Fibroblast of upper back skin (primary cell): ENCODE data around the gene CAPN10.

ENCODE experiments used
- DNase-seq: peaks from one replicate; pipeline ENCODE4 v3.0.0-alpha.2; 2013

Gene CAPN10

DNA sequence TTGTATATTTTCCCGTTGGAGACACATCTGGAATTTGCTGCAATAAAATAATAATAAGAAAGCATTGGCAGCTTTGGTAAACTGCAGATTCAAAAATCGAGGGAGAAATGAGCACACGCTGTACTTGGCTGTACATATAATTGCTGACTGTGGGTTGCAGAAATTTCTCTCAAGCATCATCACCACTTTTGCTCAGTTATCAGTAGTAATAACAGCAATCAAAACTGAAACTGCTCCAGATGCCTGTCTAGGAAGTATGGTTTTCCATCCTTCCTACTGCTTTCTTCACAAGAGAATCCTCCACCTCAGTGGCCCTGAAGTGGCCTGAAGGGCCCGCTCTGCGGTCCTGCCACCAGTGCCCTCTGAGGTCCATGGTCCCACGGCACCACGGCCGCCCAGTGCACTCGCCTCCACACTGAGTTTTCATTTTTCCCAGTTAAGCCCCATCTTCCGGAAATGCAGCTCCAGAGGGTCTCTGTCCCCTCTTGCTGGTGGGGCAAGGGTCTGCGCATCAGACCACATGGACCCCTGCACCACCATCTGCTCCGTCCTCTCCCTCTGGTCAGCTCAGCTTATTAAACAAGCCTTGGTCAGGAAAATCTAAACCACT, 22.5 kb upstream of the CAPN10 start:
- DNase-seq, result no peak

GRCh38 chr2:240564561-240565332, 21.8 kb upstream of the CAPN10 start:
- no peak for DNase-seq

DNA sequence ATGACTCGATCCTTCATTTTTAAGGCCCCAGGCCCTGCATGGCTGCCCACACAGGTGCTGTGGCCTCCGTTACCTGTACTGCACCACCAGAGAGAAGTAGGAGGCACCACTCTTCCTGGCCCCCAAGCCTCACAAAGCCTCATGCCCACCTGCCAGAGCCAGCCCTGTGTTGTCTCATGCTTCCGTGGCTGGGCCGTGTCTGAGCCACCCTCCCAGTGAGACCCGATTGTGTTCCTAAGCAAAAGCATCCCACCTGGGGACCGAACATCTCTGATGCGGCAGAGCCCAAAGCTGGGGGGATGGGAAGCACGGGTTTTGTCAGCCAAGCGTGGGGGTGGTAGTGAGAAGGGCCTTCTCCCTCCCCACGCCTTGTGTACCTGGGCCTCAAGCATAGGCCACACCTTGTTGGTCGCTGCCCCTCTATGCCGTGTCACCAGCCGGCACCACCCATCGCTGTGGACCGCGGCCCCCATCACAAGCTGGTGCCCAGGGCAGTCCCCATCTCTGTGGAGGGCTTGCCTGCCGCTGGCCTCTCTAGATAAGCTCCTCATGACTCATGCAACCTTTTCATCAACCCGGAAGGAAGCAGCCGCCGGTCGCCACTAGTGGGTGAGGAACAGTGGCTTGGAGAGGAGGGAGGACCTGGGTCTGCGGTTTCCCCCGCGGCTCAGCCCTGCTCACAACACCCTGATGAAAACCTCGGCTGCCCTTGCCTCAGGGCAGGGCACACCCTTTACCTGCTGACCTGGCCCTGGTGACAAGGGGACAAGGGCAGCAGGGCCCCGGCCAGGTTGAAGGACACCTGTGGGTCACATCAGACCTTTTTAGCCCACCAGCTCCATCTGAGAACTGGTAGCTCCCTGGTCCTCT, 21.0 kb upstream of the CAPN10 start:
- DNase-seq, result peak; percentile 30

DNA sequence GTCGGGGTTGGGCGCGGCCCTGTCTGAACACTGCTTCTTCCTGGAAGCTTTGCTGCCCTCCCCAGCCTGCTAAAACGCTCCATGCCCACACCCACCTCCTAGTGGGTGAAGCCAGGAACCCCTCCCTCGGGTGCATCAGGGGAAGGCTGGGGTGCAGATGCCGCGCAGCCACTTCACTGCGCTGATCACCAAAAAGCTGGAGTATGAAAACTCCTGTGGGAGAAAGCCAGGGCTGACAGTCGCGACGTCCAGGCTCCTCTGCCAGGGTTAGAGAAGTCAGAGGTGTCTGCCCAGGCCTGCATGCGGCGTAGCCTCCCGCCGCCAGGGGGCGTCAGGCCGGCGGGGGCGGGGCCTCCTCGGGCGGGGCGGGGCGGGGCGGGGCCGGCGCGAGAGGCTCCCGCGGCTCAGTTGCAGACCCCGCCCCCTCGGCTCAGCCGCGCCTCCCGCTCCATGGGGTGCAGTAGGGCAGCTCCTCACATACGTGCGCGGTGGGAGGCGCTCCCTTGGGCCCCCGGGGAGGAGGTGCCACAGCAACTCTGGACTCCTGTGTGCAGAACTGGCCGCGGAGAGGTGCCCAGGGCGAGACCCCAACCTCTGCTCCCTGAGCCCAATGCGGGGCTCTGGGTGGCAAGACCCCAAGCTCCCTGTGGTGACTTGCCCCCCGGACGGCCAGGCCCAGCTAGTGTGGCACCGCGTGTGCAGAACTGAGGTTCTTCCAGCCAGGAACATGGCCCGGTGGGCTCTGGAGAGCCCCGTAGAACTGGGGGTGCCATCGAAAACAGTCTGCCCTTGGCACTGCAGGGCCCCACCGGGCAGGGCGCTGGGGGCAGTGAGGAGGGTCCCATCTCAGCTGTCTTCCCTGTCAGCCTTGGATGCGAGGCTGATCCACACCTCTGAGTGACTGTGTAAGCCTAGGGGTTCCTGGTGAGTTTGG, 20.1 kb upstream of the CAPN10 start:
- DNase-seq, result peak; percentile 87

- DNase-seq, result no peak
These were observed 19.2 kb upstream of the CAPN10 start for GRCh38 chr2:240567137-240567871.

DNA sequence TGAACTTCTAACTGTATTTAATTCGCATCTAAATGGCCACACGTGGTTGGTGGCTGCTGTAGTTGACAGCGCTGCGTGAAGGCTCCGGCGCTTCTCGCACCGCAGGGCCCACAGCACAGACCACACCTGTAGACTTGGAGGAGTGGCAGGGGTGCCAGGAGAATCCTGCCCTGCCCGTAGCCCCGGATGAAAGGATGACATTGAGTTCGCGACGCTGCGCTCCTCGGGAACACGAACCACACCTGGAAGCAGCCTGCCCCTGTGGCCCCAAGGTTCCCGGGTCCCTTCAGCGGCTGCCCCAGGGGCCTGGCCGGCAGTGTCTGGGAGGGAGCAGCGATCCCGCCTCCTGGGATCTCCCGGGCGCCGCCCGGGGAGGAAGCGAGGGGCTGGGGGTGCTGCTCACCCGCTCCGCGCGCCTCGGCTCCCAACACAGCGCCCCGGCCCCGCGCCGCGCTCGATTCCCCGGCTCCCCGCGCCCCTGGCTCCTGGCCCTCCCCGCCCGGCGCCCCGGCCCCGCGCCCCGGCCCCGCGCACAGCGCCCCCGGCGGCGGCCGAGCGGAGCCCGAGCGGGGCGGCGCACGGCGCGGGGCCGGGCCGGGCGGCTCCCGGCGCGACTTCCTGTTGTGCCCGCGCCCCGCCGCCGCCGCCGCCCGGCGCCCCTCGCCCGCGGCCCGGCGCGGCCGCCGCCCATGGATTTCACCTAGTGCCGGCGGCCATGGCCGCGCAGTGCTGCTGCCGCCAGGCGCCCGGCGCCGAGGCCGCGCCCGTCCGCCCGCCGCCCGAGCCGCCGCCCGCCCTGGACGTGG, 18.5 kb upstream of the CAPN10 start, which contains the start of gene RNPEPL1:
Gene RNPEPL1 (plus strand): TSS at position 613 of the 806 bp plus-strand sequence. CDS start 103 bp downstream, at position 716.
- peak; percentile 19 for DNase-seq

- DNase-seq, result peak; percentile 45
These were observed 17.6 kb upstream of the CAPN10 start for GRCh38 chr2:240568678-240569522.

DNA sequence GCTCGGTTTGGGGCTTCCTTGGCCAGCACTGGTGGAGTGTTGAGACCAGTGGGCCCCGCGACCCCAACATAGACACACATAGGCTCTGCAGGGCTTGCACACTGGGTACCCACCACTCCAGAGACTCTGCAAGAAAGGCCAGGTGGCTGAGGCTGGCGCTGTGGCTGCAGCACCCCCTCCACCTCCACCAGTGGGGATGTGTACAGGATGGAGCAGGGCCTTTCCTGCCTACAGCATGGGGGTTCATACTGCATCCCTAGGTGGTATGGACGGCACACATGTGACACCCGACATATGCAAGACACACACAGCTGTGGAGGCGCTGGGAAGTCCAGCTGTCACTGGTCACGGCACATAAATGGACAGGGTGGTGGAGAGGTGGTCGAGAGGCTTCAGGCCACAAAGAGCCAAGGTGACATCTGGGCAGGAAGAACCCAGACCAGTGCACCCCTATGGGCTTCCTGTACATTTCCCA, 17.0 kb upstream of the CAPN10 start:
- DNase-seq, result no peak

GRCh38 chr2:240569998-240570530, 16.5 kb upstream of the CAPN10 start:
- no peak for DNase-seq

GRCh38 chr2:240570531-240571313, 15.8 kb upstream of the CAPN10 start:
- DNase-seq, result no peak

DNA sequence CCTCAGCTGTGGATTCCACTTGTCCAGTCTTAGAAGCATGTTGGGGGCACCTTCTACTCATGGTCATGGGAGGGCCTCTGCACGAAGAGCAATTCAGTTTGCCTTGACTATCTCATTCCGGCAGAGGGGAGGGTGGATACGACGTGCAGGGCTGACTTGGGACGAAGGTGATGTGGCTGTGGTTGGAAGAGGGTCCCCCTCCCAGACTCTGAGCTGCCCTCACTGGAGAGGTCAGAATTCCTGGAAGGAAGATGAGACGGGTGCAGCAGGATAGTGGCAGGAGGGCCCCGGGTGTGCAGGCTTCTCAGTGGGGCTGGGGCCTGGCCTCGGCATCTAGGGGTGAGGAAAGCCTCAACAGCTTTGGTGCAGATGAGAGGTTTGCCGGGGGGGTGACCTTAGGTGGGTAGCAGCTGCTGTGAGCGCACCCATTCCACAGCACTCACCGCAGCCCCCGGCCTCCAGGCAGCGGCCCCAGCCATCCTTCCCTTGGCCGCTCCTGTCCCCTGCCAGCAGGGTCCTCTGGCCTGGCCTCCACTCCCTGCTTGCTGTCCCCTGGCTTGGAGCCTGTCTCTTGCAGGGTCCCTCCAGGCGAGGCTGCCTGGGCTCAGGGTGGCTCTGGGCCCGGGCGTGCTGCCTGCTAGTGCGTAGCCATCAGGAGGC, 15.1 kb upstream of the CAPN10 start:
- no peak for DNase-seq

- no peak for DNase-seq
These were observed 14.1 kb upstream of the CAPN10 start for GRCh38 chr2:240572141-240573031.

DNA sequence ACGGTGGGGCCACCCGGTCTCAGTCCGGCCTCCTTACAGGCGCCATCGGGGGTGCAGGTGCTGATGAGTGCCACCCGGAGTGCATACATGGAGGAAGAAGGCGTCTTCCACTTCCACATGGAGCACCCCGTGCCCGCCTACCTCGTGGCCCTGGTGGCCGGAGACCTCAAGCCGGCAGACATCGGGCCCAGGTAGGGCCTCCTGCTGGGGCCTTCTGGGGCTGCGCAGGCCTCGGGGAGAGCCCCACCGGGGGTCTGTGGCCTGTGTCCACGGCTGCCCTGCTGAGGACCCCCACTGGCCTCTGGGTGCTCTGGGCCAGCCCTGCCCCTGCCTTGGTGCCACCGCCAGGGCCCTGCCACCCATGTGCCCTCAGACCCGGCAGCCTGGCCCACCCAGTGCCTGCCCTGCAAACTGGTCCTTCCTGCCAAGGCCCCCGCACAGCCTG, 13.4 kb upstream of the CAPN10 start:
- no peak for DNase-seq

DNA sequence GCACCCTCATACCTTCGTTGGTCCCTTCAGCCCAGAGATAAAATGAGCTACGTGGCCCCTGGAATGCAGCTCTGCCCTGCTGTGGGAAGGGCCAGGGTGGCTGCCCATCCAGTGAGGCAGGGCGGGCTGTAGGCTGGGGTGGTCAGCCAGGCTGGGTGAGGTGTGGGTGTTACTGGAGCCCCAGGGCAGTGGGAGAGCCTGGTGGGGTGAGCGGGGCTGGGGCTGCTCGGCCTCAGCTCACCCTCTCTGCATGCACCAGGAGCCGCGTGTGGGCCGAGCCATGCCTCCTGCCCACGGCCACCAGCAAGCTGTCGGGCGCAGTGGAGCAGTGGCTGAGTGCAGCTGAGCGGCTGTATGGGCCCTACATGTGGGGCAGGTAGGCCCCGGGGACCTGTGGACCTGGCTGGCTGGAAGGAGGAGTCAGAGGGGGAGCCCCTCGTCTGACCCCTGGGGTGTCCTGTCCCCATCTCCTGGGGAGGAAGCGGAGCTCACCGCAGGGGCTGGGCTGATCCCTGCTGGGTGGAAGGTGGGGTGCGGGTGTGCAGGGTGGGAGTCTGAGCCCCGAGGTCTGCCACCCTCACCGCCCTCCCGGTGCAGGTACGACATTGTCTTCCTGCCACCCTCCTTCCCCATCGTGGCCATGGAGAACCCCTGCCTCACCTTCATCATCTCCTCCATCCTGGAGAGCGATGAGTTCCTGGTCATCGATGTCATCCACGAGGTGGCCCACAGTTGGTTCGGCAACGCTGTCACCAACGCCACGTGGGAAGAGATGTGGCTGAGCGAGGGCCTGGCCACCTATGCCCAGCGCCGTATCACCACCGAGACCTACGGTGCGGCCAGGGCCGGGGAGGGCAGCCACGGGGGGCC, 12.8 kb upstream of the CAPN10 start:
- no peak for DNase-seq

DNA sequence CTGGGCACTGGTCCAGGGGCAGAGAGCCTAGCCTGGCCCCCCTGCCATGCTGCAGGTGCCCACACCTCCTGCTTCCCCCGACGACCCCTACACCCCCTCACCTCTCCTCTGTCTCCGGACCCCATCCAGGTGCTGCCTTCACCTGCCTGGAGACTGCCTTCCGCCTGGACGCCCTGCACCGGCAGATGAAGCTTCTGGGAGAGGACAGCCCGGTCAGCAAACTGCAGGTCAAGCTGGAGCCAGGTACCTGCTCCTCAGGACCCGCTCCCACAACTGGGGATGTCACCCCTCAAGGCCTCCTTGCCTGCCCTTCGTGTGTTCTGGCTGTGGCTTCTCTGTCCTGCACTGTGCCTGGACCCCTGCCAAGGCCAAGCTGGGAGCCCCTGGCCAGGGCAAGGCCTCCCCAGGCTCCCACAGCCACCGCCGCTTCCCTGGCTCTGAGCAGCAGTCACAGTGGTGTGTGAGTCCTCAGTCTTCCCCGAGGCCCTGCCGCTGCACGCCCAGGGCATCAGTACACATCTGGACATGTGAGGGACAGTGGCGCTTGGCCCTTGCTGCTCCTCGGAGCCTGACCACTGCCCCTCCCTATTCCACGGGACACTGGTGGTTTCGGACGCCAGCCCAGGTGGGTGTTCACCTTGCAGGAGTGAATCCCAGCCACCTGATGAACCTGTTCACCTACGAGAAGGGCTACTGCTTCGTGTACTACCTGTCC, 12.0 kb upstream of the CAPN10 start:
- no peak for DNase-seq
